A549 (cell line): ENCODE results near the gene KRT81. TPM values are rescaled to one million over a fixed set of nuclear protein-coding genes. Genes with fewer than 3 reads are reported as not detected.

ENCODE experiments used
- ATAC-seq, 2 experiments: fragments of 200-7000 bp in 1 of 2; fragments of >200 bp in 1 of 2; cut with Nextera tagmentation in 1 of 2; cut with Tn5 transposase in 1 of 2; 3 replicates each; pipeline versions ENCODE4 v1.8.0 to v1.9.1; 2018 to 2020; ENCODE audit warnings: mild to moderate bottlenecking in 1 of 2, moderate library complexity in 1 of 2
- CTCF ChIA-PET: fragments of 300-600 bp; sonication (Branson Sonifier 250); formaldehyde crosslinking; extraction: SDS; loops from one replicate; lab custom pipeline; 2021; ENCODE audit warnings: antibody characterized with exemption, inconsistent platforms; lab: Yijun Ruan, JAX
- POLR2A ChIA-PET: fragments of 350-600 bp; formaldehyde crosslinking; extraction: SDS; loops from one replicate; lab custom pipeline; 2021; ENCODE audit warnings: antibody characterized with exemption, inconsistent platforms; lab: Yijun Ruan, JAX
- DNase-seq, 2 experiments: peaks; one replicate each; pipeline versions ENCODE4 v3.0.0 to v3.0.0-alpha.2; 2011 to 2016; ENCODE audit warnings: low read depth in 1 of 2, low spot score in 1 of 2
- FAIRE-seq: peaks from 2 replicates; lab custom pipeline; 2011; peaks lifted over from hg19 to GRCh38; lab: Jason Lieb, UNC
- H3K27ac ChIP-seq, 2 experiments: fragments of >200 bp; sonication (Bioruptor Twin); formaldehyde crosslinking; 3 replicates each; pipeline ENCODE4 v1.5.1; 2016 to 2017
- H3K4me1 ChIP-seq: fragments of >200 bp; sonication (Bioruptor Twin); formaldehyde crosslinking; 3 replicates; pipeline ENCODE4 v1.6.1; 2016
- H3K4me2 ChIP-seq: fragments of >200 bp; sonication (Bioruptor Twin); formaldehyde crosslinking; 3 replicates; pipeline ENCODE4 v1.6.1; 2016
- H3K4me3 ChIP-seq: fragments of >200 bp; sonication (Bioruptor Twin); formaldehyde crosslinking; 3 replicates; pipeline ENCODE4 v1.5.1; 2016
- H3K9me3 ChIP-seq: fragments of >200 bp; sonication (Bioruptor Twin); formaldehyde crosslinking; 3 replicates; pipeline ENCODE4 v1.6.1; 2016
- CHD4 ChIP-seq: fragments of 200-600 bp; sonication (generic); IDR thresholded peaks from 2 replicates; pipeline ENCODE4 v1.6.1; 2016; ENCODE audit warnings: antibody characterized with exemption, mild to moderate bottlenecking, borderline replicate concordance
- EHF ChIP-seq: fragments of 250-450 bp; sonication (Bioruptor Pico); IDR thresholded peaks from 2 replicates; pipeline ENCODE4 v1.5.0; 2020; ENCODE audit warnings: mild to moderate bottlenecking
- EP300 ChIP-seq, 2 experiments: fragments of >200 bp; sonication (Bioruptor Twin); formaldehyde crosslinking; IDR thresholded peaks; 2 replicates in 1 of 2; 3 replicates in 1 of 2; pipeline ENCODE4 v1.6.1; 2016 to 2017
- FOSL2 ChIP-seq, 2 experiments: fragments of 450-650 bp in 1 of 2; fragments of >200 bp in 1 of 2; sonication (Bioruptor Twin) in 1 of 2; formaldehyde crosslinking; IDR thresholded peaks; 2 replicates each; pipeline versions ENCODE4 v1.5.0 to v1.6.1; 2016 to 2020; ENCODE audit warnings: mild to moderate bottlenecking in 1 of 2, moderate library complexity in 1 of 2
- JUNB ChIP-seq: fragments of >200 bp; sonication (Bioruptor Twin); formaldehyde crosslinking; IDR thresholded peaks from 2 replicates; pipeline ENCODE4 v1.6.1; 2016
- KDM1A ChIP-seq: fragments of 200-600 bp; sonication (generic); IDR thresholded peaks from 2 replicates; pipeline ENCODE4 v1.6.1; 2016; ENCODE audit warnings: low read depth, mild to moderate bottlenecking
- KDM5A ChIP-seq: fragments of 200-600 bp; sonication (generic); IDR thresholded peaks from 2 replicates; pipeline ENCODE4 v1.6.1; 2016; ENCODE audit warnings: antibody characterized with exemption, mild to moderate bottlenecking
- NFE2L2 ChIP-seq: fragments of 150-350 bp; conservative IDR thresholded peaks from 2 replicates; pipeline ENCODE4 v1.6.1; 2014; ENCODE audit warnings: low read length
- RARB ChIP-seq: fragments of 250-450 bp; sonication (Bioruptor Pico); IDR thresholded peaks from 2 replicates; pipeline ENCODE4 v1.8.0; 2021; ENCODE audit warnings: mild to moderate bottlenecking, moderate library complexity
- RCOR1 ChIP-seq: fragments of 150-350 bp; IDR thresholded peaks from 2 replicates; pipeline ENCODE4 v1.6.1; 2014; ENCODE audit warnings: antibody characterized with exemption, low read length, low read depth
- ZFP36 ChIP-seq: fragments of 450-650 bp; IDR thresholded peaks from 2 replicates; pipeline ENCODE4 v1.6.1; 2014; ENCODE audit warnings: borderline replicate concordance; ENCODE audit not compliant: partially characterized antibody
- ZNF302 ChIP-seq: fragments of 250-450 bp; sonication (Bioruptor Pico); IDR thresholded peaks from 2 replicates; pipeline ENCODE4 v1.9.0; 2021; ENCODE audit warnings: inconsistent platforms, mild to moderate bottlenecking, moderate library complexity
- WGBS: methylation state at CpG from one replicate; pipeline ENCODE4 v1.1.6; 2017; ENCODE audit errors: missing lambda C conversion rate; 5-methylcytosine and 5-hydroxymethylcytosine counted together
- polyA plus RNA-seq, 4 experiments: library from polyadenylated mRNA; depleted of rRNA in 3 of 4; stranded (reverse); fragments of >200 nt; fragmentation: RNase III in 1 of 4; extraction: RNeasy Plus Mini Kit Qiagen cat#74134 plus additional on column Dnase treatment in 1 of 4; gene quantifications; 2 replicates in 3 of 4; 3 replicates in 1 of 4; pipeline ENCODE4 v1.2.3, GENCODE V29; 2011 to 2017
- TF ChIP-seq, protein P1 (sequence below): IDR thresholded peaks from 2 replicates; pipeline ENCODE4 v1.6.1; 2012; ENCODE audit warnings: low read depth, borderline replicate concordance
- TF ChIP-seq, protein P2 (sequence below): fragments of >200 bp; sonication (Bioruptor Twin); formaldehyde crosslinking; IDR thresholded peaks from 3 replicates; pipeline ENCODE4 v1.5.1; 2016
- TF ChIP-seq, protein P3 (sequence below): IDR thresholded peaks from 2 replicates; pipeline ENCODE4 v1.6.1; 2012
- TF ChIP-seq, protein P4 (sequence below): fragments of 250-450 bp; sonication (Bioruptor Pico); IDR thresholded peaks from 2 replicates; pipeline ENCODE4 v1.5.0; 2021; ENCODE audit warnings: mild to moderate bottlenecking, moderate library complexity, borderline replicate concordance
- TF ChIP-seq, protein P5 (sequence below): IDR thresholded peaks from 2 replicates; pipeline ENCODE4 v1.6.1; 2012
- TF ChIP-seq, protein P6 (sequence below): fragments of 200-600 bp; sonication (generic); IDR thresholded peaks from 2 replicates; pipeline ENCODE4 v1.6.1; 2016; ENCODE audit warnings: antibody characterized with exemption, mild to moderate bottlenecking, moderate library complexity
- TF ChIP-seq, protein P7 (sequence below): fragments of 250-450 bp; sonication (Bioruptor Pico); IDR thresholded peaks from 2 replicates; pipeline ENCODE4 v1.5.0; 2020; ENCODE audit warnings: low read depth, mild to moderate bottlenecking, moderate library complexity

Gene KRT81
- polyA plus RNA-seq, 2 of the 4 experiments (the other 2 are of a cell fraction) = 1,799 to 3,643 TPM

DNA sequence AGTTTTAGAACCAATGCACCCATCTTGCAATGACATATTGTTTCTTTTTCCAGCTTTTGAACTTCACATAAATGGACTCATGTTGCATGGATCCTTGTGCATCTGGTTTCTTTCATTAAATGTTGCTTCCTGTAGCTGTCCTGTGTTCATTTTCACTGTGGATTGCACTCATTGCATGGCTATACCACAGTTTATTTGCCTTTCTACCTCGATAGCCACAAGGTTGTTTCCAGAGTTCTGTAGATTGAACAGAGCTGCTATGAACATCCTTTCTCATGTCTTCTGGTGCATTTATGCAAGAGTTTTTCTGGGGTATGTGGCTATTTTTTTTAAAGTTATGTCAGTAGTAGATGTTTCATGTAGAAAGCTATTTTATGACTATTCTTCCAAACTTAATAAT is 3.5 kb upstream of the KRT81 start:
- whole genome bisulfite sequencing = 49% methylated on average over 1 of the region's 1 CpG
- FAIRE-seq (no peak), DNase-seq (no peak), ATAC-seq (no peak)
- H3K27ac ChIP-seq = peak overlapping the region in 1 of 2 experiments; percentile 64; a peak in 2 of 6 replicates
- peaks cover 28% of the 10 kb centered on the region for H3K4me1 ChIP-seq
- H3K4me2 ChIP-seq = no peak overlapping the region
- CTCF ChIA-PET = interaction anchor here (1.0 to 7.4 kb wide), 12 partner anchors 8 to 590 kb away, joined by 3 to 42 read pairs (median 8); no protein-coding TSS in a partner anchor
- no peak overlapping the region for H3K4me3 ChIP-seq
- POLR2A ChIA-PET = interaction anchor here (0.7 to 0.9 kb wide), 2 partner anchors 10 to 12 kb away, joined by 3 read pairs; no protein-coding TSS in a partner anchor
- no peaks in the 10 kb centered on the region for H3K9me3 ChIP-seq
- TF ChIP-seq FOSL2 (IDR thresholded peaks at IDR 0.05) (no peak), FOSL2 (CRISPR knock-in tag; IDR thresholded peaks at IDR 0.05) (no peak), RARB (CRISPR knock-in tag) (no peak), CHD4 (no peak), ZNF302 (no peak), RCOR1 (no peak), EHF (CRISPR knock-in tag) (no peak), KDM5A (no peak)
- TF ChIP-seq, protein P1, sequence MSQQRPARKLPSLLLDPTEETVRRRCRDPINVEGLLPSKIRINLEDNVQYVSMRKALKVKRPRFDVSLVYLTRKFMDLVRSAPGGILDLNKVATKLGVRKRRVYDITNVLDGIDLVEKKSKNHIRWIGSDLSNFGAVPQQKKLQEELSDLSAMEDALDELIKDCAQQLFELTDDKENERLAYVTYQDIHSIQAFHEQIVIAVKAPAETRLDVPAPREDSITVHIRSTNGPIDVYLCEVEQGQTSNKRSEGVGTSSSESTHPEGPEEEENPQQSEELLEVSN = no peak
- TF ChIP-seq, protein P2, sequence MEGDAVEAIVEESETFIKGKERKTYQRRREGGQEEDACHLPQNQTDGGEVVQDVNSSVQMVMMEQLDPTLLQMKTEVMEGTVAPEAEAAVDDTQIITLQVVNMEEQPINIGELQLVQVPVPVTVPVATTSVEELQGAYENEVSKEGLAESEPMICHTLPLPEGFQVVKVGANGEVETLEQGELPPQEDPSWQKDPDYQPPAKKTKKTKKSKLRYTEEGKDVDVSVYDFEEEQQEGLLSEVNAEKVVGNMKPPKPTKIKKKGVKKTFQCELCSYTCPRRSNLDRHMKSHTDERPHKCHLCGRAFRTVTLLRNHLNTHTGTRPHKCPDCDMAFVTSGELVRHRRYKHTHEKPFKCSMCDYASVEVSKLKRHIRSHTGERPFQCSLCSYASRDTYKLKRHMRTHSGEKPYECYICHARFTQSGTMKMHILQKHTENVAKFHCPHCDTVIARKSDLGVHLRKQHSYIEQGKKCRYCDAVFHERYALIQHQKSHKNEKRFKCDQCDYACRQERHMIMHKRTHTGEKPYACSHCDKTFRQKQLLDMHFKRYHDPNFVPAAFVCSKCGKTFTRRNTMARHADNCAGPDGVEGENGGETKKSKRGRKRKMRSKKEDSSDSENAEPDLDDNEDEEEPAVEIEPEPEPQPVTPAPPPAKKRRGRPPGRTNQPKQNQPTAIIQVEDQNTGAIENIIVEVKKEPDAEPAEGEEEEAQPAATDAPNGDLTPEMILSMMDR = no peak
- TF ChIP-seq, protein P3, sequence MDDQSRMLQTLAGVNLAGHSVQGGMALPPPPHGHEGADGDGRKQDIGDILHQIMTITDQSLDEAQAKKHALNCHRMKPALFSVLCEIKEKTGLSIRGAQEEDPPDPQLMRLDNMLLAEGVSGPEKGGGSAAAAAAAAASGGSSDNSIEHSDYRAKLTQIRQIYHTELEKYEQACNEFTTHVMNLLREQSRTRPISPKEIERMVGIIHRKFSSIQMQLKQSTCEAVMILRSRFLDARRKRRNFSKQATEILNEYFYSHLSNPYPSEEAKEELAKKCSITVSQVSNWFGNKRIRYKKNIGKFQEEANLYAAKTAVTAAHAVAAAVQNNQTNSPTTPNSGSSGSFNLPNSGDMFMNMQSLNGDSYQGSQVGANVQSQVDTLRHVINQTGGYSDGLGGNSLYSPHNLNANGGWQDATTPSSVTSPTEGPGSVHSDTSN = no peak
- TF ChIP-seq, protein P4, sequence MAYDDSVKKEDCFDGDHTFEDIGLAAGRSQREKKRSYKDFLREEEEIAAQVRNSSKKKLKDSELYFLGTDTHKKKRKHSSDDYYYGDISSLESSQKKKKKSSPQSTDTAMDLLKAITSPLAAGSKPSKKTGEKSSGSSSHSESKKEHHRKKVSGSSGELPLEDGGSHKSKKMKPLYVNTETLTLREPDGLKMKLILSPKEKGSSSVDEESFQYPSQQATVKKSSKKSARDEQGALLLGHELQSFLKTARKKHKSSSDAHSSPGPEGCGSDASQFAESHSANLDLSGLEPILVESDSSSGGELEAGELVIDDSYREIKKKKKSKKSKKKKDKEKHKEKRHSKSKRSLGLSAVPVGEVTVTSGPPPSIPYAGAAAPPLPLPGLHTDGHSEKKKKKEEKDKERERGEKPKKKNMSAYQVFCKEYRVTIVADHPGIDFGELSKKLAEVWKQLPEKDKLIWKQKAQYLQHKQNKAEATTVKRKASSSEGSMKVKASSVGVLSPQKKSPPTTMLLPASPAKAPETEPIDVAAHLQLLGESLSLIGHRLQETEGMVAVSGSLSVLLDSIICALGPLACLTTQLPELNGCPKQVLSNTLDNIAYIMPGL (CRISPR knock-in tag) = no peak
- TF ChIP-seq, protein P5, sequence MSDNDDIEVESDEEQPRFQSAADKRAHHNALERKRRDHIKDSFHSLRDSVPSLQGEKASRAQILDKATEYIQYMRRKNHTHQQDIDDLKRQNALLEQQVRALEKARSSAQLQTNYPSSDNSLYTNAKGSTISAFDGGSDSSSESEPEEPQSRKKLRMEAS = no peak

DNA sequence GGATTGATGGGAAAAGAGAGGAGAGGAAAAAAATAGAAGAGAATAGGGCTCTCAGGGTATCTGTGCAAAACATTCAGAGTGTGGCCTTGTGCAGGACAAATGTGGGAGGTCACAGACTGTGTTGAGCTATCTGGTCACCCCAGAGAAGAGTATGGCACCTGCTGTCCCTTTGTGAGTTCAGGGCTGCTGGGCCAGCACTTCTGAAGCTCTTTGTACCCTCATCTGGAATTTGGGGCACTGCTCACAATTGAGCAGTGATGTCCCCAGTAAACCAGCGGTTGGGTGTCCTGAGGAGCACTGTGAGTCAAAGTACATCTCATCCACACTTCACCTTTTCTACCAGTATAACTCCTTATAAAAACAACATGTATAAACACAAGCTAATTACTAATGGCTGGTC is 2.6 kb upstream of the KRT81 start:
- ATAC-seq = no peak
- 88% methylated on average over 1 of the region's 1 CpG for WGBS

More for the DNA sequence above, 2.6 kb upstream of the KRT81 start:
- H3K4me1 ChIP-seq = peaks cover 27% of the 10 kb centered on the region
- TF ChIP-seq EP300 (IDR thresholded peaks at IDR 0.05) = no peak
- no peak for TF ChIP-seq NFE2L2
- no peak for TF ChIP-seq JUNB
- TF ChIP-seq, protein P6, sequence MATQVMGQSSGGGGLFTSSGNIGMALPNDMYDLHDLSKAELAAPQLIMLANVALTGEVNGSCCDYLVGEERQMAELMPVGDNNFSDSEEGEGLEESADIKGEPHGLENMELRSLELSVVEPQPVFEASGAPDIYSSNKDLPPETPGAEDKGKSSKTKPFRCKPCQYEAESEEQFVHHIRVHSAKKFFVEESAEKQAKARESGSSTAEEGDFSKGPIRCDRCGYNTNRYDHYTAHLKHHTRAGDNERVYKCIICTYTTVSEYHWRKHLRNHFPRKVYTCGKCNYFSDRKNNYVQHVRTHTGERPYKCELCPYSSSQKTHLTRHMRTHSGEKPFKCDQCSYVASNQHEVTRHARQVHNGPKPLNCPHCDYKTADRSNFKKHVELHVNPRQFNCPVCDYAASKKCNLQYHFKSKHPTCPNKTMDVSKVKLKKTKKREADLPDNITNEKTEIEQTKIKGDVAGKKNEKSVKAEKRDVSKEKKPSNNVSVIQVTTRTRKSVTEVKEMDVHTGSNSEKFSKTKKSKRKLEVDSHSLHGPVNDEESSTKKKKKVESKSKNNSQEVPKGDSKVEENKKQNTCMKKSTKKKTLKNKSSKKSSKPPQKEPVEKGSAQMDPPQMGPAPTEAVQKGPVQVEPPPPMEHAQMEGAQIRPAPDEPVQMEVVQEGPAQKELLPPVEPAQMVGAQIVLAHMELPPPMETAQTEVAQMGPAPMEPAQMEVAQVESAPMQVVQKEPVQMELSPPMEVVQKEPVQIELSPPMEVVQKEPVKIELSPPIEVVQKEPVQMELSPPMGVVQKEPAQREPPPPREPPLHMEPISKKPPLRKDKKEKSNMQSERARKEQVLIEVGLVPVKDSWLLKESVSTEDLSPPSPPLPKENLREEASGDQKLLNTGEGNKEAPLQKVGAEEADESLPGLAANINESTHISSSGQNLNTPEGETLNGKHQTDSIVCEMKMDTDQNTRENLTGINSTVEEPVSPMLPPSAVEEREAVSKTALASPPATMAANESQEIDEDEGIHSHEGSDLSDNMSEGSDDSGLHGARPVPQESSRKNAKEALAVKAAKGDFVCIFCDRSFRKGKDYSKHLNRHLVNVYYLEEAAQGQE = no peak
- TF ChIP-seq ZFP36 = no peak
- TF ChIP-seq, protein P4 (CRISPR knock-in tag) = no peak
- TF ChIP-seq, protein P7, sequence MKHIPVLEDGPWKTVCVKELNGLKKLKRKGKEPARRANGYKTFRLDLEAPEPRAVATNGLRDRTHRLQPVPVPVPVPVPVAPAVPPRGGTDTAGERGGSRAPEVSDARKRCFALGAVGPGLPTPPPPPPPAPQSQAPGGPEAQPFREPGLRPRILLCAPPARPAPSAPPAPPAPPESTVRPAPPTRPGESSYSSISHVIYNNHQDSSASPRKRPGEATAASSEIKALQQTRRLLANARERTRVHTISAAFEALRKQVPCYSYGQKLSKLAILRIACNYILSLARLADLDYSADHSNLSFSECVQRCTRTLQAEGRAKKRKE (CRISPR knock-in tag) = no peak
- TF ChIP-seq ZNF302 = no peak
- no peak for TF ChIP-seq KDM1A
- DNase-seq (no peak), FAIRE-seq (no peak)
- no peak overlapping the region for H3K4me3 ChIP-seq
- no peaks in the 10 kb centered on the region for H3K9me3 ChIP-seq
- no peak overlapping the region for H3K4me2 ChIP-seq
- peak overlapping the region; percentile 6 to 64; a peak in 3 of 6 replicates for H3K27ac ChIP-seq
- POLR2A ChIA-PET = interaction anchor here (1.0 kb wide), 1 partner anchor 10 kb away, joined by 4 read pairs; no protein-coding TSS in a partner anchor
- CTCF ChIA-PET = interaction anchor here (1.0 to 7.4 kb wide), 12 partner anchors 13 to 591 kb away, joined by 3 to 42 read pairs (median 6); no protein-coding TSS in a partner anchor
